Stimulated activated CD4-positive, alpha-beta T cell treated with anti-CD3 and anti-CD28 coated beads, Interleukin-4, amount 100 ng/mL, for 4 hours (primary cell): ENCODE data around the gene GFRA3.
A peak's percentile ranks its signal among the peaks of the same experiment; 100 is the strongest.
"Not testable (repeated sequence)": the region's sequence is repeated elsewhere in the genome, so short reads cannot be mapped to it uniquely, and the experiment has no call there.

Experiments
- DNase-seq, 2 experiments: peaks; one replicate each; pipeline ENCODE4 v3.0.0-alpha.2; 2020

Gene GFRA3

GRCh38 chr5:138274189-138274853, at the start of gene GFRA3:
TSS of gene GFRA3 (minus strand) at chr5:138274621. CDS start at chr5:138274424, 197 bp downstream.
- DNase-seq = peak in 1 of 2 experiments; percentile 10

- DNase-seq = not testable (repeated sequence)
Measured at GRCh38 chr5:138318211-138318610, 43.8 kb upstream of the GFRA3 start.

GRCh38 chr5:138316355-138316754, 41.9 kb upstream of the GFRA3 start:
- no peak for DNase-seq

- DNase-seq = no peak
Measured at GRCh38 chr5:138315751-138316278, 41.4 kb upstream of the GFRA3 start.

GRCh38 chr5:138305797-138306196, 31.4 kb upstream of the GFRA3 start:
- no peak for DNase-seq

GRCh38 chr5:138303372-138303771, 29.0 kb upstream of the GFRA3 start:
- DNase-seq = no peak

- DNase-seq = no peak
Measured at GRCh38 chr5:138289296-138289695, 14.9 kb upstream of the GFRA3 start.

- DNase-seq = no peak
Measured at GRCh38 chr5:138287246-138287645, 12.8 kb upstream of the GFRA3 start.

- no peak for DNase-seq
Measured at GRCh38 chr5:138282920-138283742, 8.7 kb upstream of the GFRA3 start.

GRCh38 chr5:138280915-138281314, 6.5 kb upstream of the GFRA3 start:
- no peak for DNase-seq

GRCh38 chr5:138276402-138277054, 2.1 kb upstream of the GFRA3 start:
- no peak for DNase-seq

GRCh38 chr5:138275895-138276294, 1.5 kb upstream of the GFRA3 start:
- no peak for DNase-seq

GRCh38 chr5:138275379-138275782, 960 bp upstream of the GFRA3 start:
- no peak for DNase-seq

GRCh38 chr5:138273834-138274188, 610 bp downstream of the GFRA3 start:
- no peak for DNase-seq

- DNase-seq = no peak
Measured at GRCh38 chr5:138272681-138273080, 1.7 kb downstream of the GFRA3 start.

- no peak for DNase-seq
Measured at GRCh38 chr5:138271281-138271680, 3.1 kb downstream of the GFRA3 start.

GRCh38 chr5:138264183-138264582, 10.2 kb downstream of the GFRA3 start:
- no peak for DNase-seq

GRCh38 chr5:138263581-138263980, 10.8 kb downstream of the GFRA3 start:
- no peak for DNase-seq

- no peak for DNase-seq
Measured at GRCh38 chr5:138258704-138259292, 15.6 kb downstream of the GFRA3 start.

- no peak for DNase-seq
Measured at GRCh38 chr5:138257583-138257982, 16.8 kb downstream of the GFRA3 start.

- DNase-seq = no peak
Measured at GRCh38 chr5:138252944-138253343, 21.5 kb downstream of the GFRA3 start.

GRCh38 chr5:138247800-138248199, 26.6 kb downstream of the GFRA3 start:
- not testable (repeated sequence) for DNase-seq

GRCh38 chr5:138246822-138247221, 27.6 kb downstream of the GFRA3 start:
- DNase-seq = no peak
